GM12892 (cell line): ENCODE data around the gene GPR135.

Experiments used
- POLR2A ChIP-seq: IDR thresholded peaks from 2 replicates; pipeline ENCODE4 v1.6.1; 2011; ENCODE audit warnings: low read depth, low read length, control low read depth
- POLR2AphosphoS5 ChIP-seq: IDR thresholded peaks from 2 replicates; pipeline ENCODE4 v1.6.1; 2011; ENCODE audit warnings: low read depth, low read length, control low read depth
- TAF1 ChIP-seq: IDR thresholded peaks from 2 replicates; pipeline ENCODE4 v1.6.1; 2011; ENCODE audit warnings: low read depth, mild to moderate bottlenecking, control low read depth, low read length, borderline replicate concordance

- no peak for TF ChIP-seq POLR2A
- TF ChIP-seq POLR2AphosphoS5, result no peak
- no peak for TF ChIP-seq TAF1
These were observed 37.3 kb downstream of the GPR135 start for GRCh38 chr14:59427653-59428580.
